Tibial nerve (tissue), 4 donors: ENCODE measurements around the gene PELI2. TPM values are rescaled to one million over a fixed set of nuclear protein-coding genes. Genes with fewer than 3 reads are reported as not detected.

Experiments used
- DNase-seq, 2 donors: peaks; one replicate each; pipeline ENCODE4 v3.0.0-alpha.2; 2019; ENCODE audit warnings: low spot score in 2 of 2
- H3K27ac ChIP-seq, 4 donors: fragments of 200-600 bp; sonication (generic) in 3 of 4; one replicate each; pipeline ENCODE4 v1.5.1; 2017 to 2019; ENCODE audit warnings: mild to moderate bottlenecking in 1 of 4
- H3K27me3 ChIP-seq, 2 donors: fragments of 200-600 bp; sonication (generic) in 1 of 2; one replicate each; pipeline versions ENCODE4 v1.5.1 to v1.6.0; 2017 to 2019
- H3K36me3 ChIP-seq, 3 donors: fragments of 200-600 bp; sonication (generic); one replicate each; pipeline ENCODE4 v1.5.1; 2018 to 2019
- H3K4me1 ChIP-seq, 4 donors: fragments of 200-600 bp; sonication (generic) in 3 of 4; one replicate each; pipeline ENCODE4 v1.5.1; 2017 to 2019
- H3K4me3 ChIP-seq, 4 donors: fragments of 200-600 bp; sonication (generic) in 3 of 4; one replicate each; pipeline ENCODE4 v1.5.1; 2017 to 2019; ENCODE audit warnings: mild to moderate bottlenecking in 1 of 4, moderate library complexity in 1 of 4
- H3K9me3 ChIP-seq, 4 donors: fragments of 200-600 bp; sonication (generic) in 3 of 4; one replicate each; pipeline ENCODE4 v1.5.1; 2017 to 2019
- EP300 ChIP-seq, 2 donors: sonication (generic); formaldehyde crosslinking; IDR thresholded peaks; one replicate each; pipeline ENCODE4 v1.6.1; 2017; ENCODE audit warnings: antibody characterized with exemption in 2 of 2, mild to moderate bottlenecking in 1 of 2
- POLR2A ChIP-seq, 2 donors: fragments of 450-650 bp; IDR thresholded peaks; one replicate each; pipeline ENCODE4 v1.6.1; 2017; ENCODE audit warnings: antibody characterized with exemption in 2 of 2, mild to moderate bottlenecking in 2 of 2, moderate library complexity in 2 of 2
- WGBS, 2 donors: methylation state at CpG; one replicate each; pipeline ENCODE4 v1.1.5; 2018; 5-methylcytosine and 5-hydroxymethylcytosine counted together
- total RNA-seq, 4 donors: library from RNA; depleted of rRNA; stranded (reverse); fragments of >200 nt; gene quantifications; one replicate each; pipeline ENCODE4 v1.1.0, GENCODE V29; 2016
- TF ChIP-seq, protein P1 (sequence below), 5 experiments: fragments of 200-600 bp in 3 of 5; fragments of 450-650 bp in 2 of 5; sonication (generic) in 3 of 5; IDR thresholded peaks; one replicate each; pipeline ENCODE4 v1.5.1; 2016 to 2019; ENCODE audit warnings: antibody characterized with exemption in 5 of 5, mild to moderate bottlenecking in 3 of 5, moderate library complexity in 2 of 5

Gene PELI2
- total RNA-seq, 4 donors from 2014 or later = 20.1 to 42.3 (median 35.1) TPM

DNA sequence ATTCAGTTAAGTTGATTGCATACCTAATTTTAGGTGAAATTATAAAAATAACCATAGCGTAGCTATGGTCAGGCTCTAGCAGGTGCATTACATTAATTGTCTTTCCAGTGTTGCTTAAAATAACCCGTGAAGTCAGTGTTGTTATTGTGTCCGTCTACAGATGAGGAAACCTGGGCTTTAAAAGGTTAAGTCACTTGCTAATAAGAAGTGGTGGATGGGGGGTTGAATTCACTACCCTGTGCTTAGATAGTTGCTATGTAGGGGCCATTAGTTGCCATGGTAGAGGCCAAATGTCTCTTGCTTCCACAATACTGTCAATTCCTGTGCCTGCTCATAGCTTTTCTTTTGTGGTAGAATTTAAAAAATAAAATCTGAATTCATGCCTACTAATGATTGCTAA is 174.8 kb downstream of the PELI2 start:
- peaks cover 0 to 71% (median 0%) of the 10 kb centered on the region in 3 donors for H3K36me3 ChIP-seq
- H3K27me3 ChIP-seq = no peaks in the 10 kb centered on the region
- DNase-seq = no peak
- TF ChIP-seq, protein P1, sequence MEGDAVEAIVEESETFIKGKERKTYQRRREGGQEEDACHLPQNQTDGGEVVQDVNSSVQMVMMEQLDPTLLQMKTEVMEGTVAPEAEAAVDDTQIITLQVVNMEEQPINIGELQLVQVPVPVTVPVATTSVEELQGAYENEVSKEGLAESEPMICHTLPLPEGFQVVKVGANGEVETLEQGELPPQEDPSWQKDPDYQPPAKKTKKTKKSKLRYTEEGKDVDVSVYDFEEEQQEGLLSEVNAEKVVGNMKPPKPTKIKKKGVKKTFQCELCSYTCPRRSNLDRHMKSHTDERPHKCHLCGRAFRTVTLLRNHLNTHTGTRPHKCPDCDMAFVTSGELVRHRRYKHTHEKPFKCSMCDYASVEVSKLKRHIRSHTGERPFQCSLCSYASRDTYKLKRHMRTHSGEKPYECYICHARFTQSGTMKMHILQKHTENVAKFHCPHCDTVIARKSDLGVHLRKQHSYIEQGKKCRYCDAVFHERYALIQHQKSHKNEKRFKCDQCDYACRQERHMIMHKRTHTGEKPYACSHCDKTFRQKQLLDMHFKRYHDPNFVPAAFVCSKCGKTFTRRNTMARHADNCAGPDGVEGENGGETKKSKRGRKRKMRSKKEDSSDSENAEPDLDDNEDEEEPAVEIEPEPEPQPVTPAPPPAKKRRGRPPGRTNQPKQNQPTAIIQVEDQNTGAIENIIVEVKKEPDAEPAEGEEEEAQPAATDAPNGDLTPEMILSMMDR (IDR thresholded peaks at IDR 0.05) = no peak
- TF ChIP-seq EP300 (IDR thresholded peaks at IDR 0.05) (no peak), POLR2A (IDR thresholded peaks at IDR 0.05) (no peak)
- no peak overlapping the region for H3K27ac ChIP-seq
- no peaks in the 10 kb centered on the region for H3K9me3 ChIP-seq
- no peaks in the 10 kb centered on the region for H3K4me1 ChIP-seq
- H3K4me3 ChIP-seq = no peak overlapping the region
- 84 to 87% methylated on average over 3 of the region's 3 CpGs for WGBS, 2 donors

DNA sequence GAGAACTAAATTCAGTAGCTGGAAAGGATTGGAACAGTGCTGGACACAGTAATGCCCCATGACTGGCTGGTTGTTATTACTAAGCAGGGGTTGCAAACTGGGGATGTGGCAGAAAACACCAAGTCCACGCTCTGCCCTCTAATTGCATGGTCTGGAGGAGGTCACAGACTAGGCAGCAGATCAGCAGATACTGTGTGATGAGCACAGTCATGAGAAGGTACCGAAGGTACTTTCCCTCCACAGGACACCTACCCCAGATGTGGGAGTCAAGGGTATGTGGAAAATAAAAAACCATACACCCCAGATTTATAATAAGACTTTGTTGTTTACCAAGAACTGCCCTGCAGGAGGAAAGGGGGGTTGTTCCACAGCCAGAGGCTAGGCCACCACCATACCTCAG is 175.3 kb downstream of the PELI2 start:
- 83 to 100% methylated on average over 2 of the region's 2 CpGs for WGBS, 2 donors
- H3K27me3 ChIP-seq = no peaks in the 10 kb centered on the region
- H3K36me3 ChIP-seq = peaks cover 0 to 67% (median 0%) of the 10 kb centered on the region in 3 donors
- TF ChIP-seq EP300 (IDR thresholded peaks at IDR 0.05) (no peak), POLR2A (IDR thresholded peaks at IDR 0.05) (no peak)
- TF ChIP-seq, protein P1 (IDR thresholded peaks at IDR 0.05) = no peak
- H3K9me3 ChIP-seq = no peaks in the 10 kb centered on the region
- no peak overlapping the region for H3K4me3 ChIP-seq
- DNase-seq = no peak
- no peak overlapping the region for H3K27ac ChIP-seq
- H3K4me1 ChIP-seq = no peaks in the 10 kb centered on the region

DNA sequence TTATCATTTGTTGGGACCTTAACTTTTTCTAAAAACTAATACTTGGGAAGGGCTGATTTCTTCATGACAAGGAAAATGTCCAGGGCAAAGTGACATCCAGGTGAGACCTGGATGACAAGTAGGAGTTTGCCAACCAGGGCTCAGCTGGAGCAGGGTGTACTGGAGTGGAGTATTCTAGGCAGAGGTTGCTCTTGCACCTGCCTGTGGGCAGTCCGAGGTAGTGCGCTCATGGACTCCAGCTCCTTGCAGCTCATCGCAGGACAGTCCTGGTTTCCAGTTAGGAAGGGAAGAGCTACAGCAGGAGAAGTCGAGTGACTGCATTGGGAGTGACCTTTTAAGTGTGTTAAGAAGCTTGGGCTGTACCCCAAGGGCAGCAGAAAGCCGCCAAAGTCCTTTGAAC is 175.9 kb downstream of the PELI2 start:
- no peak overlapping the region for H3K4me3 ChIP-seq
- no peaks in the 10 kb centered on the region for H3K4me1 ChIP-seq
- no peaks in the 10 kb centered on the region for H3K9me3 ChIP-seq
- H3K36me3 ChIP-seq = peaks cover 0 to 61% (median 0%) of the 10 kb centered on the region in 3 donors
- DNase-seq = no peak
- WGBS, 2 donors = 92 to 93% methylated on average over 5 of the region's 5 CpGs
- no peak overlapping the region for H3K27ac ChIP-seq
- TF ChIP-seq, protein P1 (IDR thresholded peaks at IDR 0.05) = no peak
- TF ChIP-seq EP300 (IDR thresholded peaks at IDR 0.05) (no peak), POLR2A (IDR thresholded peaks at IDR 0.05) (no peak)
- H3K27me3 ChIP-seq = no peaks in the 10 kb centered on the region

DNA sequence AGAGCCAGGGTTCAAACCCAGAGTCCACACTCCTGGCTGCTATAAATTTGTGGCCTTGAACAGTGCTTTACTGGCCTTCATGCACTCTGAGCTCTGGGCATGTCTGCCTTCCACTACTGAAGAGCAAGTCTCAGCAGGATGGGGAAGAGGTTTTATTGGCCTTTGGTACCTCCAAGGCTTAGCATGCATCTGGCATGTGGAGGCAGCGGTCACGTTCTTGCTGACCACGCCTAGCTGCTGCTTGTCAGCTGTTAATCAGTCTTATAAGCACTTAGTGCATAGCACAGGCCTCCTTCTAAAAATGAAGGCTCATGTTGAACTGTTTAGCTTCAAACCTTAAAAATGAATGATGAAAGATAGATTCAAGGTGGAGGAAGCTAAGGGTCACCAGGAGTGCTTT is 177.5 kb downstream of the PELI2 start:
- Histone ChIP-seq H3K27ac (no peak overlapping the region), H3K27me3 (no peaks in the 10 kb centered on the region), H3K4me1 (peaks cover 0 to 6% (median 0%) of the 10 kb centered on the region in 4 donors), H3K4me3 (no peak overlapping the region), H3K36me3 (peaks cover 0 to 45% (median 0%) of the 10 kb centered on the region in 3 donors), H3K9me3 (no peaks in the 10 kb centered on the region)
- no peak for DNase-seq
- WGBS, 2 donors = 80 to 86% methylated on average over 3 of the region's 3 CpGs
- no peak for TF ChIP-seq POLR2A (IDR thresholded peaks at IDR 0.05)
- TF ChIP-seq, protein P1 (IDR thresholded peaks at IDR 0.05) = no peak

DNA sequence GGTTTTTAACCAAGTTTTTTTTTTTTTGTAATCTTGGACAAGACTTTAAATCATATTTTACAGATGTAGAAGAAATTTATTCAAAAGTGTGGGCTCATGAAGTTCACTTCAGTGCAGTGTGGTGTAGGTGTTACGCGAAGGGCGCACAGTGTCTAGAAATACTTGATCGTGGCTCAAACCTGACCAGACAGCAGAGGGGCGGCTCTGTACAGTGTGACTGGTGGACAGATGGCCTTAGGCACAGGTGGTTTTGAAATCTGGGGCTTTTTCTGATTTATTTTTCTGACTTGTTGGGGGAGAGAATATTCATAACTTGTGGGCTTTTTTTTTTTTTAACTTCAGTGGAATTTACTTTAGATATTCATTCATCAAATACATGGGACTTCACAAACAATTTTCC is 179.2 kb downstream of the PELI2 start:
- DNase-seq = no peak
- Histone ChIP-seq H3K4me3 (no peak overlapping the region), H3K27me3 (no peaks in the 10 kb centered on the region), H3K4me1 (peaks cover 0 to 6% (median 0%) of the 10 kb centered on the region in 4 donors), H3K27ac (no peak overlapping the region), H3K36me3 (peaks cover 0 to 31% (median 0%) of the 10 kb centered on the region in 3 donors), H3K9me3 (no peaks in the 10 kb centered on the region)
- no peak for TF ChIP-seq EP300 (IDR thresholded peaks at IDR 0.05)
- no peak for TF ChIP-seq POLR2A (IDR thresholded peaks at IDR 0.05)
- TF ChIP-seq, protein P1 (IDR thresholded peaks at IDR 0.05) = no peak
- 89% methylated on average over 5 of the region's 5 CpGs for WGBS, 2 donors
